ENCODE results near the gene RAB27B. TPM values are rescaled to one million over a fixed set of nuclear protein-coding genes. Genes with fewer than 3 reads are reported as not detected.

Gene RAB27B
- total RNA-seq (under 1 TPM; 0.15 to 0.22 TPM), polyA plus RNA-seq (1.2 TPM)

- Mint-ChIP-seq H3K4me1 (peaks cover 18 to 33% (median 31%) of the 10 kb centered on the region in 3 donors), H3K27ac (peak within 1 kb of the TSS in 7 of 8 donors; percentile 64 to 97 (median 83)), H3K9me3 (peaks cover 0 to 6% (median 0%) of the 10 kb centered on the region in 5 donors), H3K27me3 (peaks cover 0 to 3% of the 10 kb centered on the region in 2 donors), H3K4me3 (peak within 1 kb of the TSS; percentile 87 to 93 (median 90)), H3K36me3 (peaks cover 0 to 6% (median 3%) of the 10 kb centered on the region in 3 donors)
- peak; percentile 8 to 81 (median 52) for DNase-seq
- peaks cover 16% of the 10 kb centered on the region for H3K4me1 ChIP-seq (ENCODE audit: insufficient read depth, low read length)
- ChIA-PET POLR2A (no interaction called here), CTCF (interaction anchor here (0.7 to 0.8 kb wide), 2 partner anchors 27 to 559 kb away, joined by 3 read pairs; partner anchors contain the start of gene POLI)
- no peaks in the 10 kb centered on the region for H3K36me3 ChIP-seq (ENCODE audit: insufficient read depth, low read length)
- H3K27me3 ChIP-seq (ENCODE audit: insufficient read depth, low read length, poor library complexity, severe bottlenecking) = no peaks in the 10 kb centered on the region
- H3K9me3 ChIP-seq (ENCODE audit: low read length) = no peaks in the 10 kb centered on the region
- peak within 1 kb of the TSS; percentile 21 for H3K27ac ChIP-seq (ENCODE audit: low read depth, low read length)
- H3K4me3 ChIP-seq (ENCODE audit: low read length) = peak within 1 kb of the TSS; percentile 85
These were observed at the start of gene RAB27B for GRCh38 chr18:54828281-54828881. Gene RAB27B, plus strand, starts transcription at chr18:54828477. Its CDS starts 49,109 bp downstream, at chr18:54877586.

GRCh38 chr18:54780285-54780861 is 47.9 kb upstream of the RAB27B start:
- Mint-ChIP-seq H3K36me3 (no peaks in the 10 kb centered on the region), H3K27me3 (peaks cover 0 to 3% of the 10 kb centered on the region in 2 donors), H3K4me1 (no peaks in the 10 kb centered on the region), H3K4me3 (no peak overlapping the region), H3K9me3 (peaks cover 0 to 4% (median 0%) of the 10 kb centered on the region in 5 donors), H3K27ac (no peak overlapping the region)
- Histone ChIP-seq H3K27ac (ENCODE audit: low read depth, low read length) (no peak overlapping the region), H3K27me3 (ENCODE audit: insufficient read depth, low read length, poor library complexity, severe bottlenecking) (no peaks in the 10 kb centered on the region), H3K4me1 (ENCODE audit: insufficient read depth, low read length) (no peaks in the 10 kb centered on the region), H3K9me3 (ENCODE audit: low read length) (no peaks in the 10 kb centered on the region), H3K36me3 (ENCODE audit: insufficient read depth, low read length) (no peaks in the 10 kb centered on the region), H3K4me3 (ENCODE audit: low read length) (no peak overlapping the region)
- no peak for DNase-seq
- POLR2A ChIA-PET = no interaction called here
- CTCF ChIA-PET = no interaction called here

- H3K27me3 ChIP-seq (ENCODE audit: insufficient read depth, low read length, poor library complexity, severe bottlenecking) = no peaks in the 10 kb centered on the region
- H3K9me3 ChIP-seq (ENCODE audit: low read length) = no peaks in the 10 kb centered on the region
- H3K4me1 ChIP-seq (ENCODE audit: insufficient read depth, low read length) = no peaks in the 10 kb centered on the region
- Mint-ChIP-seq H3K36me3 (no peaks in the 10 kb centered on the region), H3K27me3 (peaks cover 0 to 4% of the 10 kb centered on the region in 2 donors), H3K27ac (no peak overlapping the region), H3K4me3 (no peak overlapping the region), H3K9me3 (peaks cover 0 to 4% (median 0%) of the 10 kb centered on the region in 5 donors), H3K4me1 (no peaks in the 10 kb centered on the region)
- DNase-seq = no peak
- ChIA-PET POLR2A (no interaction called here), CTCF (no interaction called here)
- H3K27ac ChIP-seq (ENCODE audit: low read depth, low read length) = no peak overlapping the region
- no peaks in the 10 kb centered on the region for H3K36me3 ChIP-seq (ENCODE audit: insufficient read depth, low read length)
- H3K4me3 ChIP-seq (ENCODE audit: low read length) = no peak overlapping the region
These were observed 47.3 kb upstream of the RAB27B start for GRCh38 chr18:54780970-54781369.

- H3K9me3 Mint-ChIP-seq = peaks cover 0 to 4% (median 0%) of the 10 kb centered on the region in 5 donors
- CTCF ChIA-PET = no interaction called here
These were observed 45.1 kb upstream of the RAB27B start for GRCh38 chr18:54783139-54783538.

GRCh38 chr18:54786206-54786605 is 42.1 kb upstream of the RAB27B start:
- H3K27me3 ChIP-seq (ENCODE audit: insufficient read depth, low read length, poor library complexity, severe bottlenecking) = no peaks in the 10 kb centered on the region
- H3K4me1 ChIP-seq (ENCODE audit: insufficient read depth, low read length) = no peaks in the 10 kb centered on the region
- no peak overlapping the region for H3K27ac ChIP-seq (ENCODE audit: low read depth, low read length)
- H3K4me3 ChIP-seq (ENCODE audit: low read length) = no peak overlapping the region
- Mint-ChIP-seq H3K4me3 (no peak overlapping the region), H3K27ac (no peak overlapping the region), H3K27me3 (peaks cover 0 to 4% of the 10 kb centered on the region in 2 donors), H3K36me3 (no peaks in the 10 kb centered on the region), H3K4me1 (no peaks in the 10 kb centered on the region), H3K9me3 (peaks cover 0 to 4% (median 0%) of the 10 kb centered on the region in 5 donors)
- CTCF ChIA-PET = no interaction called here
- no peak for DNase-seq
- H3K36me3 ChIP-seq (ENCODE audit: insufficient read depth, low read length) = no peaks in the 10 kb centered on the region
- no peaks in the 10 kb centered on the region for H3K9me3 ChIP-seq (ENCODE audit: low read length)
- POLR2A ChIA-PET = no interaction called here

More at GRCh38 chr18:54783139-54783538, 45.1 kb upstream of the RAB27B start:
- H3K4me1 ChIP-seq (ENCODE audit: insufficient read depth, low read length) = no peaks in the 10 kb centered on the region
- H3K4me3 Mint-ChIP-seq = no peak overlapping the region
- H3K27ac Mint-ChIP-seq = no peak overlapping the region
- POLR2A ChIA-PET = no interaction called here
- no peaks in the 10 kb centered on the region for H3K36me3 ChIP-seq (ENCODE audit: insufficient read depth, low read length)
- no peaks in the 10 kb centered on the region for H3K4me1 Mint-ChIP-seq
- H3K4me3 ChIP-seq (ENCODE audit: low read length) = no peak overlapping the region
- H3K27me3 Mint-ChIP-seq = peaks cover 0 to 4% of the 10 kb centered on the region in 2 donors
- no peaks in the 10 kb centered on the region for H3K9me3 ChIP-seq (ENCODE audit: low read length)
- no peak overlapping the region for H3K27ac ChIP-seq (ENCODE audit: low read depth, low read length)
- H3K36me3 Mint-ChIP-seq = no peaks in the 10 kb centered on the region
- H3K27me3 ChIP-seq (ENCODE audit: insufficient read depth, low read length, poor library complexity, severe bottlenecking) = no peaks in the 10 kb centered on the region
- no peak for DNase-seq

GRCh38 chr18:54787121-54787520 is 41.2 kb upstream of the RAB27B start:
- Histone ChIP-seq H3K4me3 (ENCODE audit: low read length) (no peak overlapping the region), H3K27me3 (ENCODE audit: insufficient read depth, low read length, poor library complexity, severe bottlenecking) (no peaks in the 10 kb centered on the region), H3K36me3 (ENCODE audit: insufficient read depth, low read length) (no peaks in the 10 kb centered on the region), H3K27ac (ENCODE audit: low read depth, low read length) (no peak overlapping the region), H3K4me1 (ENCODE audit: insufficient read depth, low read length) (no peaks in the 10 kb centered on the region), H3K9me3 (ENCODE audit: low read length) (no peaks in the 10 kb centered on the region)
- no peak for DNase-seq
- Mint-ChIP-seq H3K36me3 (no peaks in the 10 kb centered on the region), H3K9me3 (peaks cover 0 to 4% (median 0%) of the 10 kb centered on the region in 5 donors), H3K27ac (no peak overlapping the region), H3K4me3 (no peak overlapping the region), H3K27me3 (peaks cover 0 to 4% of the 10 kb centered on the region in 2 donors), H3K4me1 (no peaks in the 10 kb centered on the region)
- POLR2A ChIA-PET = no interaction called here
- CTCF ChIA-PET = no interaction called here

GRCh38 chr18:54787616-54788015 is 40.7 kb upstream of the RAB27B start:
- Histone ChIP-seq H3K27ac (ENCODE audit: low read depth, low read length) (no peak overlapping the region), H3K4me3 (ENCODE audit: low read length) (no peak overlapping the region), H3K9me3 (ENCODE audit: low read length) (no peaks in the 10 kb centered on the region), H3K27me3 (ENCODE audit: insufficient read depth, low read length, poor library complexity, severe bottlenecking) (no peaks in the 10 kb centered on the region), H3K4me1 (ENCODE audit: insufficient read depth, low read length) (no peaks in the 10 kb centered on the region), H3K36me3 (ENCODE audit: insufficient read depth, low read length) (no peaks in the 10 kb centered on the region)
- Mint-ChIP-seq H3K4me1 (no peaks in the 10 kb centered on the region), H3K4me3 (no peak overlapping the region), H3K36me3 (no peaks in the 10 kb centered on the region), H3K27ac (no peak overlapping the region), H3K9me3 (peaks cover 0 to 4% (median 0%) of the 10 kb centered on the region in 5 donors), H3K27me3 (peaks cover 0 to 4% of the 10 kb centered on the region in 2 donors)
- POLR2A ChIA-PET = no interaction called here
- CTCF ChIA-PET = no interaction called here
- no peak for DNase-seq

- no peaks in the 10 kb centered on the region for H3K4me1 Mint-ChIP-seq
- ChIA-PET CTCF (no interaction called here), POLR2A (no interaction called here)
- no peak overlapping the region for H3K4me3 Mint-ChIP-seq
- Histone ChIP-seq H3K36me3 (ENCODE audit: insufficient read depth, low read length) (no peaks in the 10 kb centered on the region), H3K9me3 (ENCODE audit: low read length) (no peaks in the 10 kb centered on the region), H3K4me3 (ENCODE audit: low read length) (no peak overlapping the region), H3K4me1 (ENCODE audit: insufficient read depth, low read length) (no peaks in the 10 kb centered on the region), H3K27ac (ENCODE audit: low read depth, low read length) (no peak overlapping the region), H3K27me3 (ENCODE audit: insufficient read depth, low read length, poor library complexity, severe bottlenecking) (no peaks in the 10 kb centered on the region)
- no peak for DNase-seq
- no peaks in the 10 kb centered on the region for H3K36me3 Mint-ChIP-seq
- H3K27ac Mint-ChIP-seq = no peak overlapping the region
- peaks cover 0 to 4% of the 10 kb centered on the region in 2 donors for H3K27me3 Mint-ChIP-seq
- no peaks in the 10 kb centered on the region for H3K9me3 Mint-ChIP-seq
These were observed 38.2 kb upstream of the RAB27B start for GRCh38 chr18:54790109-54790508.

Data from CD8-positive, alpha-beta memory T cell (primary cell).